ENCODE measurements around the gene CDH3. TPM values are rescaled to one million over a fixed set of nuclear protein-coding genes. Genes with fewer than 3 reads are reported as not detected.

The CDH3 gene
- 1.2 and 2.0 TPM in 2 replicates for total RNA-seq (2014; rRNA removed; shearing (Covaris generic))

DNA sequence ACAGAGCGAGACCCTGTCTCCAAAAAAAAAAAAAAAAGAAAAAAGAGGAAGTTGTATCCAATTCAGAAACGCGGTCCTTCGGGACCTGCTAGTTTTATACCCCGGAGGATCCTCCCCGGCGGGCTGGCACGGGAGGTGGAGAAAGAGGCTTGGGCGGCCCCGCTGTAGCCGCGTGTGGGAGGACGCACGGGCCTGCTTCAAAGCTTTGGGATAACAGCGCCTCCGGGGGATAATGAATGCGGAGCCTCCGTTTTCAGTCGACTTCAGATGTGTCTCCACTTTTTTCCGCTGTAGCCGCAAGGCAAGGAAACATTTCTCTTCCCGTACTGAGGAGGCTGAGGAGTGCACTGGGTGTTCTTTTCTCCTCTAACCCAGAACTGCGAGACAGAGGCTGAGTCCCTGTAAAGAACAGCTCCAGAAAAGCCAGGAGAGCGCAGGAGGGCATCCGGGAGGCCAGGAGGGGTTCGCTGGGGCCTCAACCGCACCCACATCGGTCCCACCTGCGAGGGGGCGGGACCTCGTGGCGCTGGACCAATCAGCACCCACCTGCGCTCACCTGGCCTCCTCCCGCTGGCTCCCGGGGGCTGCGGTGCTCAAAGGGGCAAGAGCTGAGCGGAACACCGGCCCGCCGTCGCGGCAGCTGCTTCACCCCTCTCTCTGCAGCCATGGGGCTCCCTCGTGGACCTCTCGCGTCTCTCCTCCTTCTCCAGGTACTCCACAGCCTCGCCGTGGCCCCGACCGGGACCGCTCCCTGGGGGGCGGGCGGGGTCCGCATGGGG is at the start of gene CDH3:
Gene CDH3 (plus strand): TSS at position 596 of the 779 bp plus-strand sequence. CDS start 70 bp downstream, at position 666.

DNA sequence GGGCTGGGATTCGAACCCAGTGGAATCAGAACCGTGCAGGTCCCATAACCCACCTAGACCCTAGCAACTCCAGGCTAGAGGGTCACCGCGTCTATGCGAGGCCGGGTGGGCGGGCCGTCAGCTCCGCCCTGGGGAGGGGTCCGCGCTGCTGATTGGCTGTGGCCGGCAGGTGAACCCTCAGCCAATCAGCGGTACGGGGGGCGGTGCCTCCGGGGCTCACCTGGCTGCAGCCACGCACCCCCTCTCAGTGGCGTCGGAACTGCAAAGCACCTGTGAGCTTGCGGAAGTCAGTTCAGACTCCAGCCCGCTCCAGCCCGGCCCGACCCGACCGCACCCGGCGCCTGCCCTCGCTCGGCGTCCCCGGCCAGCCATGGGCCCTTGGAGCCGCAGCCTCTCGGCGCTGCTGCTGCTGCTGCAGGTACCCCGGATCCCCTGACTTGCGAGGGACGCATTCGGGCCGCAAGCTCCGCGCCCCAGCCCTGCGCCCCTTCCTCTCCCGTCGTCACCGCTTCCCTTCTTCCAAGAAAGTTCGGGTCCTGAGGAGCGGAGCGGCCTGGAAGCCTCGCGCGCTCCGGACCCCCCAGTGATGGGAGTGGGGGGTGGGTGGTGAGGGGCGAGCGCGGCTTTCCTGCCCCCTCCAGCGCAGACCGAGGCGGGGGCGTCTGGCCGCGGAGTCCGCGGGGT is 92.1 kb downstream of the CDH3 start, which contains the start of gene CDH1:
Gene CDH1 (plus strand): TSS at position 247 of the 684 bp plus-strand sequence. CDS start 124 bp downstream, at position 371.

Small RNA genes lying within 50 kb of the gene (small RNA-seq; reads per million reads assigned to genes)
- gene HSPE1P5 (not detected), gene RF01233 (not detected), gene RNA5SP429 (not detected)

Other genes starting within 250 kb of the CDH3 start
- 0.19 and 0.53 TPM in 2 replicates for gene SMPD3, start 196.8 kb upstream of the CDH3 start, total RNA-seq (2014; rRNA removed; shearing (Covaris generic))
- 13.6 and 18.6 TPM in 2 replicates for gene ZFP90, start 106.0 kb upstream of the CDH3 start, total RNA-seq (2014; rRNA removed; shearing (Covaris generic))
- 0.08 TPM in 1 of 2 replicates, not detected in the other for gene CDH1, start 92.0 kb downstream of the CDH3 start, total RNA-seq (2014; rRNA removed; shearing (Covaris generic))
- gene TANGO6, start 198.2 kb downstream of the CDH3 start, total RNA-seq (2014; rRNA removed; shearing (Covaris generic)) = 13.2 and 15.8 TPM in 2 replicates